Stomach smooth muscle (tissue), 2 donors: ENCODE data around the gene GPR75.

Experiments used
- H3K27ac ChIP-seq: one replicate; pipeline ENCODE4 v1.7.0; 2013; ENCODE audit warnings: mild to moderate bottlenecking, low read length, inconsistent platforms
- H3K27me3 ChIP-seq, 2 donors: one replicate each; pipeline ENCODE4 v1.7.0; 2013; ENCODE audit warnings: low read length in 2 of 2; ENCODE audit not compliant: insufficient read depth in 2 of 2, control insufficient read depth in 1 of 2
- H3K36me3 ChIP-seq, 2 donors: one replicate each; pipeline ENCODE4 v1.7.0; 2013; ENCODE audit warnings: low read length in 2 of 2; ENCODE audit not compliant: control insufficient read depth in 2 of 2, insufficient read depth in 2 of 2
- H3K4me1 ChIP-seq: one replicate; pipeline ENCODE4 v1.7.0; 2013; ENCODE audit warnings: low read length; ENCODE audit not compliant: control insufficient read depth, insufficient read depth
- H3K4me3 ChIP-seq, 2 donors: one replicate each; pipeline ENCODE4 v1.7.0; 2013; ENCODE audit warnings: low read length in 2 of 2
- H3K9ac ChIP-seq, 2 donors: one replicate each; pipeline ENCODE4 v1.7.0; 2013; ENCODE audit warnings: low read length in 2 of 2, mild to moderate bottlenecking in 1 of 2
- H3K9me3 ChIP-seq, 2 donors: one replicate each; pipeline ENCODE4 v1.7.0; 2013; ENCODE audit warnings: low read length in 2 of 2; ENCODE audit not compliant: control insufficient read depth in 2 of 2
- donor health status: healthy.
- donor health status: Pancreatic carcinoma.

GPR75 gene

DNA sequence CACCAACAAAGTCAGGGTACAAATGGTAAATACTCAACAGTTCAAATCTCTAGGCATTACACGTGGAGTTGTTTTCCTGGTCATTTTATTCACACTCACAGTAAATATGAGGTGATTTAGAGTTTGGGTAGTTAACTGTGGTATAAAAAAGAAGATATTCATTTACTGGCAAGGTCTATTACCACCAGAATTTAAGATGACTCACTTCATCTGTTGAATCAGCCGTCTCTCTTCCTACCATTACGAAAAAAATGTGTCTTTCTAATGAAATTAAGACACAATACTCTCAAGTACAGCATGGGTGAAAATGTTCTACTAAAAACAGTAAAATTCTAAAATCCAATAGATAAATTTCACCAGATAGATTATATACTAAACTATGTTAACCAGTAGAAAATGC, 21.0 kb upstream of the GPR75 start:
- Histone ChIP-seq H3K4me1 (no peaks in the 10 kb centered on the region), H3K27ac (no peak overlapping the region), H3K9me3 (no peaks in the 10 kb centered on the region), H3K27me3 (no peaks in the 10 kb centered on the region), H3K4me3 (no peak overlapping the region), H3K36me3 (peaks cover 13 to 33% of the 10 kb centered on the region in 2 donors), H3K9ac (no peak overlapping the region)

DNA sequence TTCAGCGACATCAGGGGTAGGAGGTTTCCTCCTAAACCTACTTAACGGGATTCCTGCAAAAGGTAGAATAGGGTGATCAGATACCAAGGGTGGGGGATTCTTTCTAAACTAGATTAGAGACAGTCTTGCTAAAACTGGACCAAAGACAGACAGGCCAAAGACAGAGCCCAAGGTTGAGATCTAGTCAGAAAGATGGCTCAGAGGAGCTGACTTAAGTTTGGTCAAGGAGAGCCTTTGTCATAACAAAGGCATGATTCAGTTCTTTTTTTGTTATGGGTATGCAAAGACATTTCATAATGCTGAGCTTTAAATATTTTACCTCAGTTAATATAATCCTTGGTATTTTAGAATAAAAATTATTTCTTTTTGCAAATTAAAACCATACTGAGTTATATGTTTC, 17.8 kb upstream of the GPR75 start:
- H3K4me1 ChIP-seq, result no peaks in the 10 kb centered on the region
- no peak overlapping the region for H3K9ac ChIP-seq
- H3K36me3 ChIP-seq, result peaks cover 24 to 37% of the 10 kb centered on the region in 2 donors
- no peaks in the 10 kb centered on the region for H3K9me3 ChIP-seq
- H3K4me3 ChIP-seq, result no peak overlapping the region
- H3K27ac ChIP-seq, result no peak overlapping the region
- H3K27me3 ChIP-seq, result no peaks in the 10 kb centered on the region

DNA sequence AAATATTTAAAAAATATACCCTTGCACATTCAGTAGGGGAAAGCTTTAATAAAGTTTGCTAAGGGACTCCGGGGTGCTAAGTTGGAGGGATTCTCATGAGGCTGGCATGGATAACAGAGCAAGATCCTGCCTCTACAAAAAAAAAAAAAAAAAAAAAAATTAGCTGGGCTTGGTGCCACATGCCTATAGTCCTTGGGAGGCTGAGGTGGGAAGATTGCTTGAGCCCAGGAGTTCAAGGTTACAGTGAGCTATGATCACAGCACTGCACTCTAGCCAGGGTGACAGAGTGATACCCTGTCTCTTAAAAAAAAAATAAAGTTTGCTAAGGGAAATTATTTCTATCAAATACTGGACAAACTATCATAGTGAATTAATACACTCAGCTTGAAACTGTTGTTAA, 17.3 kb upstream of the GPR75 start:
- H3K4me3 ChIP-seq, result no peak overlapping the region
- no peak overlapping the region for H3K27ac ChIP-seq
- no peaks in the 10 kb centered on the region for H3K9me3 ChIP-seq
- peaks cover 20 to 33% of the 10 kb centered on the region in 2 donors for H3K36me3 ChIP-seq
- H3K4me1 ChIP-seq, result no peaks in the 10 kb centered on the region
- no peak overlapping the region for H3K9ac ChIP-seq
- no peaks in the 10 kb centered on the region for H3K27me3 ChIP-seq

DNA sequence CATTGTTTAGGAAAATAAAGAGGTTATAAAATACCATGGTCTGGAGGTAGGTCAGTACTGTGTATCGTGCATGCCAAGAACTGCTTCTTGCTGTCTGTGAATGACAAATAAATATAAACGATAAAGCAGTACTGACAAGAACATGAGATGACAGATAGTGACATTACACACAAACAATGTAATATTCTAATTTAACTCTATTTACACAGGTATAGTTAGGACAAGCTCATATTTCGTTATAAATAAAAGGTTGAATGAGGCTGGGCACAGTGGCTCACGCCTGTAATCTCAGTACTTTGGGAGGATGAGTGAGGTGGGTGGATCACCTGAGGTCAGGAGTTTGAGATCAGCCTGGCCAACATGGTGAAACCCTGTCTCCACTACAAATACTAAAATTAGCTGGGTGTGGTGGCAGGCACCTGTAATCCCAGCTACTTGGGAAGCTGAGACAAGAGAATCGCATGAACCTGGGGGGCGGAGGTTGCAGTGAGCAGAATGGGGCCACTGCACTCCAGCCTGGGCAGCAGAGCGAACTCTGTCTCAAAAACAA, 14.7 kb upstream of the GPR75 start:
- peaks cover 19 to 29% of the 10 kb centered on the region in 2 donors for H3K36me3 ChIP-seq

DNA sequence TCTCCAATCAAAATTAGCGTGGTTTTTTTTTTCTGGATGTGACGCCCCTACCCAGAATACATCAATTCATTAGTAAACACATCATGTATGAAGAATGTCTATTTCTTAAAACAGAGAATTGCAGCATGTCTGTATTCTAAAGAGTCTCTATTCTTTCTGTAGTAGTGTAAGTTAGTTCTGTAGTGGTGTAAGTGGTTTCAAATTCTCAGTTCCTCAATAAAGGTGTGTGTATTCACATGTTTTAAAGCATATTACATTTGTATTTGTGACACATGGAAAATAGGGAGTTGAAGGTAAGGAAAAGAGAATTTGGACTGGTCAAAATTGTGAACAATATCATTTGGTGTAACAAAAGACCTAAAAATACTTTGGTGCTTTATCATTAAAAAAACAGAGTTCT, 8.0 kb upstream of the GPR75 start:
- no peak overlapping the region for H3K4me3 ChIP-seq
- no peaks in the 10 kb centered on the region for H3K27me3 ChIP-seq

More for the DNA sequence above, 14.7 kb upstream of the GPR75 start:
- H3K4me1 ChIP-seq, result no peaks in the 10 kb centered on the region
- no peaks in the 10 kb centered on the region for H3K9me3 ChIP-seq
- H3K27ac ChIP-seq, result no peak overlapping the region
- no peak overlapping the region for H3K4me3 ChIP-seq
- H3K27me3 ChIP-seq, result no peaks in the 10 kb centered on the region
- H3K9ac ChIP-seq, result no peak overlapping the region

DNA sequence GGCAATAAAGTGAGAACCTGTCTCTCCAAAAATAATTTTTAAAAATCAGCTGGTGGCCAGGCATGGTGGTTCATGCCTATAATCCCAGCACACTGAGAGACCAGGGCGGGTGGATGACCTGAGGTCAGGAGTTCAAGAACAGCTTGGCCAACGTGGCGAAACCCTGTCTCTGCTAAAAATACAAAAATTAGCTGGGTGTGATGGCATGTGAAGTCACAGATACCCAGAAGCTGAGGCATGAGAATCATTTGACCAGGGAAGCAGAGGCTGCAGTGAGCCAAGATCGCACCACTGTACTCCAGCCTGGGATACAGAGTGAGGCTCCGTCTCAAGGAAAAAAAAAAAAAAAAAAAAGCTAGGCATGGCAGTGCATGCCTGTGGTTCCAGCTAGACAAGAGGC, 7.4 kb upstream of the GPR75 start:
- H3K4me1 ChIP-seq, result no peaks in the 10 kb centered on the region

More for the DNA sequence above, 8.0 kb upstream of the GPR75 start:
- Histone ChIP-seq H3K27ac (no peak overlapping the region), H3K9me3 (no peaks in the 10 kb centered on the region), H3K9ac (no peak overlapping the region), H3K36me3 (peaks cover 19 to 26% of the 10 kb centered on the region in 2 donors), H3K4me1 (no peaks in the 10 kb centered on the region)

DNA sequence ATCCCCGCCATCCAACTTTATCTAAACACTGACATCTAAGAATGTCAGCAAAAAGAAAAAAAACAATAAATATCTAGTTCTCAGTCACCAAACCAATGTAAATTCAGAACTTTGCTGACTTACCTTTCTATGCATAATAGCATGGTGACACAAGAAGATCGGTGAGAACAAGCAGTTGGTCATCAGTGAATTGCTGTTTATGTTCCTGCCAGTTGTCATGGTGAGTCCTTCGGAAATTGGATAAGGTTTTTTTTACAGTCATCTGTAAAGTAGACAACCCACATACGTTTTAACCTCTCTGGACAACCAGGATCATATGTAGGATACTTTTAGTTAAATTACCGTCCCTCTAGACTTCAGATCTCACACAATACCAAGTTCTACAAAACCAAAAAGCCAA, 6.2 kb upstream of the GPR75 start:
- Histone ChIP-seq H3K36me3 (peaks cover 19 to 26% of the 10 kb centered on the region in 2 donors), H3K27me3 (no peaks in the 10 kb centered on the region), H3K27ac (no peak overlapping the region), H3K9me3 (no peaks in the 10 kb centered on the region), H3K9ac (no peak overlapping the region), H3K4me3 (no peak overlapping the region), H3K4me1 (no peaks in the 10 kb centered on the region)

More for the DNA sequence above, 7.4 kb upstream of the GPR75 start:
- no peak overlapping the region for H3K9ac ChIP-seq
- H3K27me3 ChIP-seq, result no peaks in the 10 kb centered on the region
- no peak overlapping the region for H3K4me3 ChIP-seq
- no peak overlapping the region for H3K27ac ChIP-seq
- H3K9me3 ChIP-seq, result no peaks in the 10 kb centered on the region
- peaks cover 19 to 26% of the 10 kb centered on the region in 2 donors for H3K36me3 ChIP-seq

DNA sequence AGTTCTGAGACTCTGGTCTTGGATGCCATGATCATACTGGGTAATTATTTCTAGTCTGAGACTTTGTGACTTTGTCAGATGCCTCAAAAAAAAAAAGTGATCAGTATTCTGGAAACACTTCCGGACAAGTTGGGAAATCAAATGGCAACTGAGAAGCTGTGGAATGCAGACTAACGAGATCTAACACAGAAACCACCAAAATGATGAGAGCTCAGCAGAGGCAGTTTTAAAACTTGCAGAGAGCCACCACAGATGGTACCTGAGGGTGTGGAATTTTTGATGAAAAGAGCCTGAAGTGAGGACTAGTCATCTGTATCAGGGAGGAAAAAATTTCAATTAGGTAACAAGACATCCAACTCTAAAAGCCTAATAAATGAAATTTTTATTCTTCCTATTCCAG, 5.5 kb upstream of the GPR75 start:
- no peak overlapping the region for H3K4me3 ChIP-seq
- no peaks in the 10 kb centered on the region for H3K4me1 ChIP-seq
- H3K9me3 ChIP-seq, result no peaks in the 10 kb centered on the region
- H3K36me3 ChIP-seq, result peaks cover 19 to 26% of the 10 kb centered on the region in 2 donors
- H3K27me3 ChIP-seq, result no peaks in the 10 kb centered on the region
- H3K9ac ChIP-seq, result no peak overlapping the region
- no peak overlapping the region for H3K27ac ChIP-seq

DNA sequence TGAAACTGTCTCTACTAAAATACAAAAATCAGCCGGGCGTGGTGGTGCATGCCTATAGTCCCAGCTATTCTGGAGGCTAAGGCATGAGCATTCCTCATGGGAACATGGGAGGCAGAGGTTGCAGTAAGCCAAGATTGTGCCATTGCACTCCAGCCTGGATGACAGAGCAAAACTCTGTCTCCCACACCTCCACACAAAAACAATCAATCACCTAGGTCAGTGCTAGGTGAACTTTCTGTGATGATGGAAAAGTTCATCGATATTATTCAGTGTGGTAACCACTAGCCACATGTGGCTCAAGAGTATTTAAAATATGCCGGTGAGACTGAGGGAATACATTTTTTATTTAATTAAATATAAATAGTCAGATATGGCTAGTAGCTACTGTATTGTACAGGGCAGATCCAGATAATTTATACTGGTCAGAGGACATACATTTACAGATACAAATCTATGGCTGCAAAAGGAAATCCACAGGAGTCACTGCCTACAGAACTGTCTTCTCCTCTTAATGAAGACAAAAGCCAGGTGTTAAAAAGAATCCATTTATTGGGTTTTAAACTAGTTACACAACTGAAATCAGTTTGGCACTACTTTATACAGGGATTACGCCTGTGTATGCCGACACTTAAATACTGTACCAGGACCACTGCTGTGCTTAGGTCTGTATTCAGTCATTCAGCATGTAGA, 3.9 kb upstream of the GPR75 start:
- Histone ChIP-seq H3K27me3 (no peaks in the 10 kb centered on the region), H3K9ac (no peak overlapping the region), H3K36me3 (peaks cover 19 to 26% of the 10 kb centered on the region in 2 donors), H3K9me3 (no peaks in the 10 kb centered on the region), H3K4me1 (no peaks in the 10 kb centered on the region), H3K4me3 (no peak overlapping the region), H3K27ac (no peak overlapping the region)

DNA sequence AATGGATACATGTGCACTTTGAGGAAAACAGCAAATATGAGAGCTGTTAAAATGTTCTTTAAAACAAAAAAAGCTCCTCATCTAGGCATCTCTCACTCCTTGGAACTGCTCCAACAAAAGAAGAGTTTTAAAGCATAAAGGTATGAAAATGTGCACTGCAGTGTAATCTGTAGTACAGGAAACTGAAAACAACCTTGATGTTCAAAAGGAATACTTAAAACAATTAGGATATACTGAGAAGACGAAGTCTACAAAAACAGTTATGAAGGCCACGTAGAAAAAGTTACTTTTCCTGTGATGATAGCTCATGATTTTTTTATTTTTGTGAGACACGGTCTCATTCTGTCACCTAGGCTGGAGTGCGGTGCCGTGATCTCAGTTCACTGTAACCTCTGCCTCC, 2.1 kb upstream of the GPR75 start:
- peaks cover 19 to 20% of the 10 kb centered on the region in 2 donors for H3K36me3 ChIP-seq
- no peak overlapping the region for H3K9ac ChIP-seq
- no peaks in the 10 kb centered on the region for H3K9me3 ChIP-seq
- no peaks in the 10 kb centered on the region for H3K4me1 ChIP-seq
- no peaks in the 10 kb centered on the region for H3K27me3 ChIP-seq
- no peak overlapping the region for H3K4me3 ChIP-seq
- no peak overlapping the region for H3K27ac ChIP-seq

DNA sequence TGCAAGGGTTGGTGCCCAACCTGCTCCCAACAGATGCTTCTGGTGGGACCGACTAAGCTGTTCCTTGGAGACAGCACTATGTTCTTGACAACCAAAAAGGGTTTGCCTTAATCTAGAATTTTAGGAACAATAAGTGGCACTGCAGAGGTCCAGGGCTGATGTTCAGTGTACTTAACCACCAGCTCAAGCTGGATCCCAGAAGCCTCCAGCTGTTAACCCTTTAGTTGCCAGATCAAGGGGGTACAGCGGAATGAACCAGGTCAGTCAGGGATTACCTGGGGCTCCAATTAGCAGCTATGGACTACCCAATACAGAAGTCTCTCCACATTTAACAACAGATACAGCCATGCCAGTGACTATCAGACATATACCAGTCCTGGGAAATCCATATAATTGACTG, 3.5 kb downstream of the GPR75 start:
- no peak overlapping the region for H3K27ac ChIP-seq
- no peaks in the 10 kb centered on the region for H3K27me3 ChIP-seq
- H3K4me3 ChIP-seq, result no peak overlapping the region
- H3K9me3 ChIP-seq, result no peaks in the 10 kb centered on the region
- no peak overlapping the region for H3K9ac ChIP-seq
- peaks cover 6 to 10% of the 10 kb centered on the region in 2 donors for H3K36me3 ChIP-seq
- H3K4me1 ChIP-seq, result no peaks in the 10 kb centered on the region
